Smooth muscle cell (in vitro differentiated cells): Measurements from ENCODE around the gene PYCARD. TPM values are rescaled to one million over a fixed set of nuclear protein-coding genes. Genes with fewer than 3 reads are reported as not detected.

Experiments used
- DNase-seq: peaks from one replicate; lab custom pipeline; 2025; ENCODE audit not compliant: unreplicated experiment; lab: John Stamatoyannopoulos, UW
- H2AFZ ChIP-seq: fragments of 200-600 bp; sonication (generic); 2 replicates; pipeline ENCODE4 v1.6.0; 2016; ENCODE audit warnings: antibody characterized with exemption, low read depth, mild to moderate bottlenecking
- H3F3A ChIP-seq: fragments of 200-600 bp; sonication (generic); 2 replicates; pipeline ENCODE4 v1.6.0; 2017; ENCODE audit warnings: antibody characterized with exemption, low read depth
- H3K27ac ChIP-seq: fragments of 200-600 bp; sonication (generic); 2 replicates; pipeline ENCODE4 v1.5.1; 2016; ENCODE audit warnings: low read depth, mild to moderate bottlenecking
- H3K27me3 ChIP-seq: fragments of 200-600 bp; sonication (generic); 2 replicates; pipeline ENCODE4 v1.6.1; 2016; ENCODE audit warnings: low read depth, mild to moderate bottlenecking
- H3K36me3 ChIP-seq: fragments of 200-600 bp; sonication (generic); 2 replicates; pipeline ENCODE4 v1.5.1; 2016; ENCODE audit warnings: low read depth
- H3K4me1 ChIP-seq: fragments of 200-600 bp; sonication (generic); 2 replicates; pipeline ENCODE4 v1.5.1; 2016; ENCODE audit warnings: low read depth
- H3K4me2 ChIP-seq: fragments of 200-600 bp; sonication (generic); 2 replicates; pipeline ENCODE4 v1.6.0; 2016; ENCODE audit warnings: mild to moderate bottlenecking
- H3K4me3 ChIP-seq: fragments of 200-600 bp; sonication (generic); 2 replicates; pipeline ENCODE4 v1.5.1; 2016; ENCODE audit warnings: mild to moderate bottlenecking
- H3K79me2 ChIP-seq: fragments of 200-600 bp; sonication (generic); 2 replicates; pipeline ENCODE4 v1.6.0; 2016; ENCODE audit warnings: low read depth, mild to moderate bottlenecking
- H3K9ac ChIP-seq: fragments of 200-600 bp; sonication (generic); 2 replicates; pipeline ENCODE4 v1.6.0; 2016; ENCODE audit warnings: low read depth
- H3K9me3 ChIP-seq: fragments of 200-600 bp; sonication (generic); replicated peaks from 2 replicates; pipeline ENCODE4 v1.5.1; 2016; ENCODE audit warnings: low read depth
- H4K20me1 ChIP-seq: fragments of 200-600 bp; sonication (generic); 2 replicates; pipeline ENCODE4 v1.6.0; 2016; ENCODE audit warnings: low read depth
- WGBS: methylation state at CpG from one replicate; pipeline ENCODE4 v1.1.7; 2016; ENCODE audit warnings: low lambda C conversion rate; 5-methylcytosine and 5-hydroxymethylcytosine counted together
- polyA plus RNA-seq: library from polyadenylated mRNA; unstranded; fragments of >200 nt; fragmentation: Nextera tagmentation; extraction: Ambion mirVana; gene quantifications from 2 replicates; pipeline ENCODE4 v1.2.1, GENCODE V29; 2016
- total RNA-seq: library from RNA; depleted of rRNA; stranded (reverse); fragments of >200 nt; gene quantifications from 2 replicates; pipeline ENCODE4 v1.2.3, GENCODE V29; 2014
- TF ChIP-seq, protein P1 (sequence below): fragments of 200-600 bp; sonication (generic); IDR thresholded peaks from 2 replicates; pipeline ENCODE4 v1.5.1; 2017; ENCODE audit warnings: borderline replicate concordance, mild to moderate bottlenecking, antibody characterized with exemption; ENCODE audit not compliant: insufficient read depth, poor library complexity, severe bottlenecking

PYCARD gene
- total and polyA plus RNA-seq, 2 experiments from 2014 or later = 10.1 to 30.8 TPM

- no peak for DNase-seq
- Histone ChIP-seq H4K20me1 (peaks cover 100% of the 10 kb centered on the region), H3K9ac (no peak overlapping the region), H3F3A (peaks cover 82% of the 10 kb centered on the region), H3K4me3 (no peak overlapping the region), H3K27me3 (no peaks in the 10 kb centered on the region), H2AFZ (no peak overlapping the region), H3K79me2 (peaks cover 38% of the 10 kb centered on the region), H3K9me3 (no peaks in the 10 kb centered on the region), H3K4me1 (no peaks in the 10 kb centered on the region), H3K27ac (no peak overlapping the region), H3K4me2 (no peak overlapping the region), H3K36me3 (peaks cover 64% of the 10 kb centered on the region)
- TF ChIP-seq, protein P1, sequence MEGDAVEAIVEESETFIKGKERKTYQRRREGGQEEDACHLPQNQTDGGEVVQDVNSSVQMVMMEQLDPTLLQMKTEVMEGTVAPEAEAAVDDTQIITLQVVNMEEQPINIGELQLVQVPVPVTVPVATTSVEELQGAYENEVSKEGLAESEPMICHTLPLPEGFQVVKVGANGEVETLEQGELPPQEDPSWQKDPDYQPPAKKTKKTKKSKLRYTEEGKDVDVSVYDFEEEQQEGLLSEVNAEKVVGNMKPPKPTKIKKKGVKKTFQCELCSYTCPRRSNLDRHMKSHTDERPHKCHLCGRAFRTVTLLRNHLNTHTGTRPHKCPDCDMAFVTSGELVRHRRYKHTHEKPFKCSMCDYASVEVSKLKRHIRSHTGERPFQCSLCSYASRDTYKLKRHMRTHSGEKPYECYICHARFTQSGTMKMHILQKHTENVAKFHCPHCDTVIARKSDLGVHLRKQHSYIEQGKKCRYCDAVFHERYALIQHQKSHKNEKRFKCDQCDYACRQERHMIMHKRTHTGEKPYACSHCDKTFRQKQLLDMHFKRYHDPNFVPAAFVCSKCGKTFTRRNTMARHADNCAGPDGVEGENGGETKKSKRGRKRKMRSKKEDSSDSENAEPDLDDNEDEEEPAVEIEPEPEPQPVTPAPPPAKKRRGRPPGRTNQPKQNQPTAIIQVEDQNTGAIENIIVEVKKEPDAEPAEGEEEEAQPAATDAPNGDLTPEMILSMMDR = no peak
- WGBS = 93% methylated on average over 5 of the region's 5 CpGs
These were observed 10.7 kb downstream of the PYCARD start for GRCh38 chr16:31191697-31192428.

GRCh38 chr16:31190818-31191444, 11.6 kb downstream of the PYCARD start:
- no peaks in the 10 kb centered on the region for H3K4me1 ChIP-seq
- H3K36me3 ChIP-seq = peaks cover 73% of the 10 kb centered on the region
- H4K20me1 ChIP-seq = peaks cover 100% of the 10 kb centered on the region
- H3K9me3 ChIP-seq = no peaks in the 10 kb centered on the region
- H3K9ac ChIP-seq = no peak overlapping the region
- H3K27me3 ChIP-seq = no peaks in the 10 kb centered on the region
- H3K4me3 ChIP-seq = no peak overlapping the region
- no peak for DNase-seq
- H3K27ac ChIP-seq = no peak overlapping the region
- H3K4me2 ChIP-seq = no peak overlapping the region
- no peak overlapping the region for H2AFZ ChIP-seq
- H3K79me2 ChIP-seq = peaks cover 48% of the 10 kb centered on the region
- WGBS = 97% methylated on average over 17 of the region's 17 CpGs
- TF ChIP-seq, protein P1 = no peak
- peaks cover 85% of the 10 kb centered on the region for H3F3A ChIP-seq

DNA sequence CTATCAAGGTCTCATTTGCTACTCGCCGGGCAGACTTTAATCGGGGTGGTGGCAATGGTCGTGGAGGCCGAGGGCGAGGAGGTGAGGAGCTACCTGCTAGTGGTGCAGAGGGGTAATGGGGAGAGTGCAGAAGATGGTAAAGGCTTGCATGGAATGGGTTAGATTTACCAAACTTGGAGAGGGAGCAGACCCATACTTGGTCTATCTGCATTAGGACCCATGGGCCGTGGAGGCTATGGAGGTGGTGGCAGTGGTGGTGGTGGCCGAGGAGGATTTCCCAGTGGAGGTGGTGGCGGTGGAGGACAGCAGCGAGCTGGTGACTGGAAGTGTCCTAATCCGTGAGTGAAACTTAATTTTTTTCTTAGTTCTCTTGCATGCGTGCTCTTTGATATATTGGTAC, 12.5 kb downstream of the PYCARD start:
- Histone ChIP-seq H4K20me1 (peaks cover 100% of the 10 kb centered on the region), H3K79me2 (peaks cover 56% of the 10 kb centered on the region), H3K4me1 (no peaks in the 10 kb centered on the region), H3F3A (peaks cover 86% of the 10 kb centered on the region), H3K27ac (no peak overlapping the region), H3K4me2 (no peak overlapping the region), H3K9ac (no peak overlapping the region), H3K36me3 (peaks cover 75% of the 10 kb centered on the region), H3K27me3 (no peaks in the 10 kb centered on the region), H3K9me3 (no peaks in the 10 kb centered on the region), H3K4me3 (no peak overlapping the region), H2AFZ (no peak overlapping the region)
- DNase-seq = no peak
- TF ChIP-seq, protein P1 = no peak
- WGBS = 97% methylated on average over 12 of the region's 12 CpGs
